HepG2 (cell line): ENCODE measurements around the gene DENND5A. TPM values are rescaled to one million over a fixed set of nuclear protein-coding genes. Genes with fewer than 3 reads are reported as not detected.

ENCODE experiments used
- ATAC-seq: fragments of 200-7000 bp; cut with Tn5 transposase; 3 replicates; pipeline ENCODE4 v1.9.1; 2020; ENCODE audit warnings: mild to moderate bottlenecking, moderate library complexity
- BruUV-seq: library from RNA; stranded (reverse); fragments of 400-500 nt; replicated peaks from 2 replicates; lab custom pipeline; 2021; lab: Mats Ljungman, UMichigan
- CTCF ChIA-PET: fragments of 300-600 bp; formaldehyde crosslinking; extraction: SDS; loops from one replicate; lab custom pipeline; 2021; ENCODE audit warnings: low total read pairs, inconsistent platforms, low intra/inter-chr PET ratio; lab: Yijun Ruan, JAX
- POLR2A ChIA-PET: fragments of 350-600 bp; sonication (Branson Sonifier 250); formaldehyde crosslinking; loops from one replicate; lab custom pipeline; 2020; ENCODE audit warnings: antibody characterized with exemption, inconsistent platforms; lab: Yijun Ruan, JAX
- DNase-seq: peaks from one replicate; pipeline ENCODE4 v3.0.0-alpha.2; 2015; ENCODE audit warnings: low spot score
- FAIRE-seq: peaks from 3 replicates; lab custom pipeline; 2011; peaks lifted over from hg19 to GRCh38; lab: Jason Lieb, UNC
- H2AFZ ChIP-seq: one replicate; pipeline ENCODE4 v1.6.1; 2011; ENCODE audit warnings: low read length, inconsistent platforms
- H3K27ac ChIP-seq: fragments of 300-600 bp; 3 replicates; pipeline ENCODE4 v1.8.0; 2011; ENCODE audit warnings: mixed run types, mild to moderate bottlenecking, mixed read lengths, low read length, inconsistent platforms; ENCODE audit not compliant: insufficient read depth; ENCODE audit errors: extremely low read length
- H3K27me3 ChIP-seq, 2 experiments: fragments of 200-600 bp in 1 of 2; 2 replicates in 1 of 2; 3 replicates in 1 of 2; pipeline versions ENCODE4 v1.6.0 to v1.8.0; 2011; ENCODE audit warnings: low read length in 2 of 2, mild to moderate bottlenecking in 2 of 2, moderate library complexity in 2 of 2, inconsistent platforms in 1 of 2; ENCODE audit not compliant: insufficient read depth in 2 of 2, control insufficient read depth in 1 of 2
- H3K36me3 ChIP-seq, 2 experiments: fragments of 200-600 bp in 1 of 2; replicated peaks in 1 of 2; 2 replicates in 1 of 2; 3 replicates in 1 of 2; pipeline versions ENCODE4 v1.5.1 to v1.8.0; 2011; ENCODE audit warnings: low read length in 2 of 2, inconsistent platforms in 1 of 2; ENCODE audit not compliant: insufficient read depth in 2 of 2, control insufficient read depth in 1 of 2
- H3K4me1 ChIP-seq: 2 replicates; pipeline ENCODE4 v1.5.1; 2012; ENCODE audit warnings: low read length, inconsistent platforms; ENCODE audit not compliant: insufficient read depth
- H3K4me2 ChIP-seq: 2 replicates; pipeline ENCODE4 v1.6.0; 2011; ENCODE audit warnings: low read depth, low read length, inconsistent platforms
- H3K4me3 ChIP-seq, 3 experiments: fragments of 200-600 bp in 1 of 3; sonication (generic), shearing (Covaris generic) in 1 of 3; replicated peaks in 1 of 3; 2 replicates each; pipeline ENCODE4 v1.5.1; 2011 to 2016; ENCODE audit warnings: low read length in 3 of 3, inconsistent platforms in 2 of 3, low read depth in 2 of 3, mild to moderate bottlenecking in 2 of 3, control low read depth in 1 of 3, mixed read lengths in 1 of 3; ENCODE audit not compliant: insufficient read depth in 1 of 3
- H3K79me2 ChIP-seq: one replicate; pipeline ENCODE4 v1.6.1; 2011; ENCODE audit warnings: low read length, inconsistent platforms; ENCODE audit not compliant: insufficient read depth
- H3K9ac ChIP-seq: 2 replicates; pipeline ENCODE4 v1.6.0; 2011; ENCODE audit warnings: mild to moderate bottlenecking, low read depth, low read length, inconsistent platforms; ENCODE audit not compliant: insufficient read depth
- H3K9me3 ChIP-seq: 2 replicates; pipeline ENCODE4 v1.5.1; 2012; ENCODE audit warnings: mild to moderate bottlenecking, low read length
- H4K20me1 ChIP-seq: 2 replicates; pipeline ENCODE4 v1.6.0; 2011; ENCODE audit warnings: inconsistent platforms, mild to moderate bottlenecking, low read length, moderate library complexity; ENCODE audit not compliant: insufficient read depth
- AGO2 ChIP-seq: fragments of 200-400 bp; formaldehyde crosslinking; optimal IDR thresholded peaks from 2 replicates; pipeline ENCODE3; 2017; ENCODE audit warnings: mild to moderate bottlenecking, low read depth, low read length, moderate library complexity
- BCL6 ChIP-seq: IDR thresholded peaks from 2 replicates; pipeline ENCODE4 v1.6.1; 2016; ENCODE audit warnings: missing genetic modification reagents, missing compliant biosample characterization
- FOXO1 ChIP-seq: sonication (generic); formaldehyde crosslinking; IDR thresholded peaks from 2 replicates; pipeline ENCODE4 v1.4.0; 2020; ENCODE audit warnings: missing genetic modification reagents
- GATA4 ChIP-seq: sonication (generic); IDR thresholded peaks from 2 replicates; pipeline ENCODE4 v1.6.1; 2016; ENCODE audit warnings: antibody characterized with exemption, low read depth, borderline replicate concordance
- HNRNPK ChIP-seq: fragments of 200-400 bp; formaldehyde crosslinking; IDR thresholded peaks from 2 replicates; pipeline ENCODE4 v1.6.1; 2018; ENCODE audit warnings: low read length, low read depth, moderate library complexity, mild to moderate bottlenecking; ENCODE audit not compliant: poor library complexity, severe bottlenecking
- MYC ChIP-seq: sonication (generic); formaldehyde crosslinking; IDR thresholded peaks from 2 replicates; pipeline ENCODE4 v1.9.0; 2021; ENCODE audit warnings: missing genetic modification reagents, borderline replicate concordance
- NFE2L2 ChIP-seq: fragments of 150-350 bp; IDR thresholded peaks from 2 replicates; pipeline ENCODE4 v1.6.1; 2014; ENCODE audit warnings: low read length
- PITX1 ChIP-seq: sonication (generic); formaldehyde crosslinking; IDR thresholded peaks from 2 replicates; pipeline ENCODE4 v1.5.1; 2020; ENCODE audit warnings: mild to moderate bottlenecking, missing genetic modification reagents
- SAP130 ChIP-seq: IDR thresholded peaks from 2 replicates; pipeline ENCODE4 v1.6.1; 2016; ENCODE audit warnings: low read depth
- ZFAT ChIP-seq: sonication (generic); formaldehyde crosslinking; conservative IDR thresholded peaks from 2 replicates; pipeline ENCODE4 v1.8.1; 2023; ENCODE audit warnings: missing genetic modification reagents, inconsistent platforms
- ZNF329 ChIP-seq: sonication (generic); formaldehyde crosslinking; IDR thresholded peaks from 2 replicates; pipeline ENCODE4 v1.9.0; 2021; ENCODE audit warnings: low read depth, mild to moderate bottlenecking, missing genetic modification reagents
- ZNF441 ChIP-seq: sonication (generic); formaldehyde crosslinking; IDR thresholded peaks from 2 replicates; pipeline ENCODE4 v1.7.0; 2021; ENCODE audit warnings: missing genetic modification reagents, borderline replicate concordance
- WGBS: methylation state at CpG from one replicate; pipeline ENCODE4 v1.1.6; 2017; ENCODE audit warnings: low lambda C conversion rate; 5-methylcytosine and 5-hydroxymethylcytosine counted together
- in situ Hi-C: cut with HindIII; loops from 2 replicates; pipeline ENCODE4 v1.10.0; 2017; ENCODE audit warnings: low pct_unique_long_range_greater_than_20kb; ENCODE audit not compliant: extremely low pct_ligation_motif_present
- intact Hi-C: fragments of 100-400 bp; cut with micrococcal nuclease; formaldehyde crosslinking; loops from one replicate; pipeline ENCODE4 v1.10.0; 2022; ENCODE audit not compliant: unreplicated experiment
- polyA plus RNA-seq, 8 experiments: library from polyadenylated mRNA; depleted of rRNA in 3 of 8; stranded (reverse) in 7 of 8; unstranded in 1 of 8; fragments of >200 nt; fragmentation: Illumina TruSeq in 4 of 8; extraction: Trizol in 4 of 8; gene quantifications; 2 replicates each; pipeline versions ENCODE4 v1.2.1 to v1.2.3, GENCODE V29; 2011 to 2016; ENCODE audit warnings: low read depth in 4 of 8, missing spikeins in 1 of 8, mixed read lengths in 1 of 8; ENCODE audit not compliant: insufficient read depth in 1 of 8
- total RNA-seq, 5 experiments: library from RNA; depleted of rRNA; stranded (reverse); fragments of >200 nt; fragmentation: Illumina TruSeq; extraction: Trizol; gene quantifications; 2 replicates each; pipeline ENCODE4 v1.2.3, GENCODE V29; 2016; ENCODE audit warnings: low read depth in 1 of 5

The DENND5A gene
- total and polyA plus RNA-seq, 2 of the 13 experiments (the other 11 are each of a cell fraction or from before 2014, with no cell fraction given): 63.3 to 145 TPM

DNA sequence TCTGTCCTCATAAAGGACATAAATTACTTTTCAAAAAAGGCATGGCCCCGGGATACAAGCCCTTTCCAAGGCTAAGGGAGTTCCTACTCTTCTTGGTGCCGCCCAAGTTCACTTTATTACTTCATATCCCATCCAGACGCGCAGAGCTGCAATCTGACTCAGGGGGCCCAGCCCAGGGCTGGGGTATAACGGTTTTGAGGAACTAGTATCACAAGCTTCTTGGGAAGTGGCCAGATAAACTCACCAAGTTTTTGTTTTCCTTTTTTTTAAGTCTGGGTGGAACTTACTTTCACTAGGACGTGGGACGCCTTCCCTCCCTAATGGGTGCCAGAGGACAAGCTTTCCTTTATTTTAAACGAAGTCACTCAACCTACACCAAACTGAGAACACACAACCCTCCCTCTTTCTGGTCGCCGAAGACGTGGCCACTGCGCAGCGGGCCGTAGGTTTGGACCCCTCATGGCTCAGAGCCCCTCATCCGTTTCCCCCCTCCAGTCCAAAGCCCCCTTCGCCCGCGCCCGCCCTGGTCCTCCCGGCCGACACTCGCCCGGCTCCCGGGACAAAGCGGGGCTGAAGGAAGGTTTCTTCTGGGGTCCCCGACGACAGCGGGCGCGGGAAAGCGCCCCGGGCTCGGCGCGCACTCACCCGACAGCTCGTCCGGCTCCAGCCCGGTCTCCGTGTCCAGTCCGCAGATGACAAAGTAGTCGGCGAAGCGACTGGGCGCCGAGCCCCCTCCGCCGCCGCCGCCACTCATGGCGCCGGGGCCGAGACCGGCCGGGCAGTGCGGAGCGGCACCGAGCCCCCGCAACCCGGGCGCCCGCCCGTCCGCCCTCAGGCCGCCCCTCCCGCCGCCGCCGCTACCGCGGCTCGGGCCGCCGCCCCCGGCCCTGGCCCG, 587 bp downstream of the DENND5A start (continued):
- TF ChIP-seq ZNF329 (CRISPR knock-in tag) (peak; percentile 9; the same call in 1 of the 2 replicates), PITX1 (CRISPR knock-in tag) (no peak), ZFAT (CRISPR knock-in tag) (0 out of 2 replicates have a peak, but pooled peaks have one; percentile 42), AGO2 (peak; percentile 20), GATA4 (no peak), HNRNPK (peak; percentile 17), BCL6 (CRISPR knock-in tag) (no peak), FOXO1 (CRISPR knock-in tag) (no peak)

DNA sequence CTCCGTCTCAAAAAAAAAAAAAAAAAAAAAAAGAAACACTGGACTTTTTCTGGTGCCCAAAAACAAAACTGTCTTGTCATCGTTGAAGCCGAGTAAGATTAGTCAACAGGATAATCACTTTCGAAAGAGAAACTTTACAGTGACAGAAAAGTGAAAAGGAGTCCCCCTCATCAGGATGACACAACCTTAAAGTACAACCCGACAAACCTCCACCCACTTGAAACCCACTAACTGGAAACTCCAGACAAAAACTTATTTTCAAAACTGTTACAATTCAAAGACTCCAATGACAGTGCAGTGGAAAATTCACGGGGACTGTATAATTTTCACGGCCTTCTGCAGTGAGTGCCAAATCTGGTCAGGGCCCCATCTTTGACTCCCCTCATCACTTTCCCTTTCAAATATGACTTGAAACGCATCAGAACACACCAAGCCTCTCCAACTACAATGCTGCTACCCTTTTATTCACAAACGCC, 1.3 kb downstream of the DENND5A start:
- TF ChIP-seq ZNF441: peak; percentile 60; the same call in 1 of the 2 replicates
- no peak for TF ChIP-seq MYC (CRISPR knock-in tag)
- TF ChIP-seq NFE2L2: peak; percentile 52; the same call in 1 of the 2 replicates
- 0 out of 2 replicates have a peak, but pooled peaks have one; percentile 4 for TF ChIP-seq SAP130
- TSS peak; percentile 75 for BruUV-seq
- H3K27ac ChIP-seq: peak overlapping the region; percentile 74
- 2% methylated on average over 9 of the region's 9 CpGs for WGBS
- H3K36me3 ChIP-seq: no peaks in the 10 kb centered on the region
- H3K9ac ChIP-seq: peak overlapping the region; percentile 88
- CTCF ChIA-PET: no interaction called here
- ATAC-seq (peak; percentile 19; the same call in 2 of the 3 replicates), DNase-seq (peak; percentile 43), FAIRE-seq (peak; percentile 21)
- peaks cover 50% of the 10 kb centered on the region for H3K79me2 ChIP-seq
- POLR2A ChIA-PET: interaction anchor here (0.7 to 3.0 kb wide), 7 partner anchors 51 to 196 kb away, joined by 3 to 23 read pairs (median 5); partner anchors contain the start of genes IPO7, TMEM41B and ZNF143
- peaks cover 49% of the 10 kb centered on the region for H3K4me1 ChIP-seq
- peak overlapping the region; percentile 87 to 96 (median 94) for H3K4me3 ChIP-seq
- no peaks in the 10 kb centered on the region; a peak in 1 of 5 replicates for H3K27me3 ChIP-seq
- no peak overlapping the region for H2AFZ ChIP-seq
- no peaks in the 10 kb centered on the region for H3K9me3 ChIP-seq
- peak overlapping the region; percentile 69 for H3K4me2 ChIP-seq
- in situ Hi-C loops (no loop called here), intact Hi-C loops (loop anchor here (5.0 to 10.0 kb wide), 2 partner anchors 62 to 121 kb away; partner anchors contain the start of gene IPO7)
- peaks cover 41% of the 10 kb centered on the region for H4K20me1 ChIP-seq
